Retinal pigment epithelial cell (primary cell): Measurements from ENCODE around the gene ZSWIM1.
A peak's percentile ranks its signal among the peaks of the same experiment; 100 is the strongest.

Experiments
- DNase-seq: peaks from one replicate; pipeline ENCODE4 v3.0.0-alpha.2; 2010; ENCODE audit warnings: low read depth
- H3K4me3 ChIP-seq: 2 replicates; pipeline ENCODE4 v1.5.1; 2011; ENCODE audit warnings: mild to moderate bottlenecking, low read length, control low read depth, moderate library complexity
- TF ChIP-seq, protein P1 (sequence below): conservative IDR thresholded peaks from 2 replicates; pipeline ENCODE4 v1.5.1; 2011; ENCODE audit warnings: low read depth, low read length, control low read depth, inconsistent platforms

The ZSWIM1 gene

DNA sequence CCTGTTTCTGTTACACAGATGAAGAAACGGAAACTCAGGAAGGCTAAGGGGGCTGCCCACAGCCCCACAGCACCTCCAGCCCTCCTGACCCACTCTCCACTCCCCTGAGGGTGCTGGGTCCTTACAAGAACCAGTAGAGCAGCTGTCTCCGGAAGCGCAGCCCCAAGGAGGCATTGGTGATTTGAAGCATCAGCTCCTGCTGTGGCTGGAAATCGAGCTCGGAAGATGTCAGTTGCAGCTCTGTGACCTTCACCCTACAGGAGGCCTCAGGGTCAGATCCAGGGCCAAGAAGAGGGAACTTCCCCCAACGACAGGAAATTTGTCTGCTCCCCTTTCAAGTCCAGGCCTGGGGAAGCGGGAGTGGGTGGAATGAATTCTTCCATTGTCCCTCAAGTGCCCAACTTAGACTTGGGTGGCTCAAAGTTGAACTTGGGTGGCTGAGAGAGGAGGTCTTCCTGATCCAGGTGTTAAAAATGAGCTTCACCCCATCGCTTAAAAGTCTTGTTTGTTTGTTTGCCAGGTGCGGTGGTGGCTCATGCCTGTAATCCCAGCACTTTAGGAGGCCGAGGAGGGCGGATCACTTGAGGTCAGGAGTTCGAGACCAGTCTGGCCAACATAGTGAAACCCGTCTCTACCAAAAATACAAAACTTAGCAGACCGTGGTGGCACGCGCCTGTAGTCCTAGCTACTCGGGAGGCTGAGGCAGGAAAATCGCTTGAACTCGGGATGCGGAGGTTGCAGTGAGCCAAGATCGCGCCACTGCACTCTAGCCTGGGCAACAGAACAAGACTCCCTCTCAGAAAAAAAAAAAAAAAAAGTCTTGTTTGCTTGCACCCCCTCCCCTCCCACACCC is 29.0 kb downstream of the ZSWIM1 start:
- H3K4me3 ChIP-seq: peak overlapping the region; percentile 32
- TF ChIP-seq, protein P1, sequence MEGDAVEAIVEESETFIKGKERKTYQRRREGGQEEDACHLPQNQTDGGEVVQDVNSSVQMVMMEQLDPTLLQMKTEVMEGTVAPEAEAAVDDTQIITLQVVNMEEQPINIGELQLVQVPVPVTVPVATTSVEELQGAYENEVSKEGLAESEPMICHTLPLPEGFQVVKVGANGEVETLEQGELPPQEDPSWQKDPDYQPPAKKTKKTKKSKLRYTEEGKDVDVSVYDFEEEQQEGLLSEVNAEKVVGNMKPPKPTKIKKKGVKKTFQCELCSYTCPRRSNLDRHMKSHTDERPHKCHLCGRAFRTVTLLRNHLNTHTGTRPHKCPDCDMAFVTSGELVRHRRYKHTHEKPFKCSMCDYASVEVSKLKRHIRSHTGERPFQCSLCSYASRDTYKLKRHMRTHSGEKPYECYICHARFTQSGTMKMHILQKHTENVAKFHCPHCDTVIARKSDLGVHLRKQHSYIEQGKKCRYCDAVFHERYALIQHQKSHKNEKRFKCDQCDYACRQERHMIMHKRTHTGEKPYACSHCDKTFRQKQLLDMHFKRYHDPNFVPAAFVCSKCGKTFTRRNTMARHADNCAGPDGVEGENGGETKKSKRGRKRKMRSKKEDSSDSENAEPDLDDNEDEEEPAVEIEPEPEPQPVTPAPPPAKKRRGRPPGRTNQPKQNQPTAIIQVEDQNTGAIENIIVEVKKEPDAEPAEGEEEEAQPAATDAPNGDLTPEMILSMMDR: no peak
- no peak for DNase-seq

DNA sequence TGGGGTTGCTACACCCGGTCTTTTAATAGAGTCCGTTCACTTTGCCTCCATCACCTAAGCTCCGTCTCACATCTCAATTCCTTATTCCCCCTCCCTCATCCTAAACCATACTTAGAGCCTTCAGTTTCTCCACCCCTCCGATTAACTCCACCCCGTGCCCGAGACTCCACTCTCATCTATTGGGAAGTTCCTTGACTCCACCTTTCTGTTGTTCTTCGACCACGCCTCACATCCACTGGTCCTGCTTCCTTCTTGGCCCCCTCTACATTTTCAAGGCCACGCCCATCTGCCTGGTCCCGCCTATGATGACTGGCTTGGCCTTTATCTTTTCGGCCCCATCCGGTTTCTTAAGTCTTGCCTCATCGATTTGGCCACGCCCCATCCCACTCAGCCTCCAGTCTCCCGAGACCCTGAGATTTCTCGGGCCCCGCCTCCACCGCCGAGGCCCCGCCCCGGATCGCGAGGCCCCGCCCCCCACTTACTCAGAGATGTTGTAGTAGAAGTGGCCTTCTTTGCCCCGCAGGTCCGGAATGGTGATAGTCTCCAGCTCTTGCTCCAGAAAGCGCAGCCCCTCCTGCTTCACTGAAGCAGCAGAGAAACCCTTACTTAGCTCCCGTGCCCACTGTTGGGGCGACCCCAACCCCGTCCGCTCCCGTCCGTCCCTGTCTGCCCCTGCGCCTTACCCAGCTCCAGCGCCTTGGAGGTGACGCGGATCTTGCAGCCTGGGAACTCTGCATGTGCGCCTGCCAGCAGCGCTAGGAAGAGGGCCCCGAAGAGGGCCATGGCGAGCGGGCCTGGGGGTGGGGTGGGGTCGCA is 29.9 kb downstream of the ZSWIM1 start:
- DNase-seq: peak; percentile 99
- peak overlapping the region; percentile 66 for H3K4me3 ChIP-seq
- TF ChIP-seq, protein P1: no peak

DNA sequence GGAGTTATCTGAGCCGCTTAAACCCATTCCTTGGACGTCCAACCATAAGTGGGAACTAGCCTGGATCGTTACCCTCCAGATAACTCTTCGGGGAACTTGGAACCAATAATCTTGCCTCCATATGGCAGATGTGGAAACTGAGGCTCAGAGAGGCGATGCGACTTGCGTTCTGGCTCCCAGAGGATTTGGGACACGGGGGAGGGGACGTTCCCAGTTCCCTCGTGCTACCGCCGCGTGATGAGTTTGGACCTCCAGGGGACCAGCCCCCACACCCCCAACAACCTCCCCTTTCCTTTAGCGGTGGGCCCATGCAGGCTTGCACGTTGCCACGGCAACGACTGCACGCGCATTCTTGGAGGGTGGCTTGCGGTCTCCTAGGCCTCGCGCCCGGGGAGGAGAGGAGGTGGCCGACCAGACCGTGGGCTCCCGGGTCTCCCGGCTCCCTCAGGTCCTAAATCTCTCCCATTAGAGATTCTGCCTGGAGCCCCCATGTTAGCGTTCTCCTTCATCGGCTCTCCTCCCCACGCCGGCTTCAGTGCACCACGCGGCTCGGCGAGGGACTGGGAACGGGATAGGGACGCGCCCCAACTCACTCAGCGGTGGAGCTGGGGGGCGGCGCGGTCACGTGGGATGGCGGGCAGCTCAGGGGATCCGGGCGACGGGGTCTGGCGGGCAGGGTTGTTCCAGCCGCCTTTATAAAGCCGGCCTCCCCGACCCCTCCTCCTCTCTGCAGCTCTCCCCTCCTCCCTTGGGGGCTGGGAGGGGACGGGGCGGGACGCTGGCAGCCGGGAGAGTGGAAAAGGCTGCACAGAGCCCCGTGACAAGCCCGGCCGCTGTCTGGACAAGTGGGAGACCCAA is 30.7 kb downstream of the ZSWIM1 start, which contains the start of gene PLTP:
Gene PLTP (minus strand): TSS at position 670 of the 858 bp plus-strand sequence. CDS start 703 bp downstream, outside the sequence.
- no peak for DNase-seq
- H3K4me3 ChIP-seq: peak within 1 kb of the TSS; percentile 66
- TF ChIP-seq, protein P1: no peak

DNA sequence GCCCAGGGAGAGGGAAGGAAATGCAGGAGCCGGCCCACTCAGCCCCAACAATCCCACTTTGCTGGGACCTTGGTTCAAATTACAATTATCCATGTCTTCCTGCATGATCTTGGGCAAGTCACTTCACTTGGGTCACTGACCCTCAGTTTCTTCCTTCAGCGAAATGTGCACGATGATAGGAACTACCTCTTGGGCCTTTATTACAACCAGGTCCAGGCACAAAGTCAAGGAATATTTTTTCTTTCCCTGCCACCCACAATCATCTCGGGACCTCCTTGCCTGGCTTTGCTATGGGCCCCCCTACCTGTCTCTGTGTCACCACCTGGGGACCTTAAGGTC is 31.3 kb downstream of the ZSWIM1 start:
- H3K4me3 ChIP-seq: peak overlapping the region; percentile 66
- no peak for DNase-seq

DNA sequence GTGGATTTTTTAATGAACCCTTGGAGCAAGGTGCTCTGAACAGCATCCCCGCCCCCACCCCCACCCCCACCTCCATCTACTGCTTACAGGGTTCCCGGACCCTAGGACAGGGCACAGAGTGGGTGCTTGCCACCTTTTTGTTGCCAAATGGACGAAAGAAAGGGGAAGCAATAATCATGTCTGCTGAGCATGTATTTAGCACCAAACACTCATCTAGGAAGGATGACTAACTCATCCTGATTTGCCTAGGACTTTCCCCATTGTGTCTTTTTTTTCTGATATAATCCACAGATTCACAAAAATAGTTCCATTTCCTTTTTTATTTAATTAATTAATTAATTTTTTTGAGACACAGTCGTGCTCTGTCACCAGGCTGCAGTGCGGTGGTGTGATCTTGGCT is 32.1 kb downstream of the ZSWIM1 start:
- DNase-seq: no peak
- no peak overlapping the region for H3K4me3 ChIP-seq
- TF ChIP-seq, protein P1: no peak

More for the DNA sequence above, 31.3 kb downstream of the ZSWIM1 start:
- TF ChIP-seq, protein P1: no peak

DNA sequence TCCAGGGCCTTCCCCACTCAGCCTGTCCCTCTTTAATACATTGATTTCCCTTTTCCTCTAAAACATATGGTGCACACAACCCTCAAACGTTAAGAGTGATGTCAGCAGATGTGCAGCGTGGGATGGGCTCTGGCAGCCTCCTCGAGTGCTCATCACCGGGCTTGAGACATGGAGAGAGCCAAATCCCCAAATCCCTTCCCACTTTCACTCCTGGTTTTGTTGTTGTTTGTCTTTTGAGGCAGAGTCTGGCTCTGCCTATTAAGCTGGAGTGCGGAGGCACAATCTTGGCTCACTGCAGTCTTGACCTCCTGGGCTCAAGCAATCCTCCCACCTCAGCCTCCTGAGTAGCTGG is 36.7 kb downstream of the ZSWIM1 start:
- no peak for DNase-seq
- TF ChIP-seq, protein P1: no peak

More for the DNA sequence above, 36.7 kb downstream of the ZSWIM1 start:
- H3K4me3 ChIP-seq: no peak overlapping the region
